Ascending aorta (tissue), 2 donors: ENCODE measurements around the gene MKKS. TPM values are rescaled to one million over a fixed set of nuclear protein-coding genes. Genes with fewer than 3 reads are reported as not detected.

Experiments used
- DNase-seq, 2 donors: peaks; one replicate each; pipeline ENCODE4 v3.0.0-alpha.2; 2019; ENCODE audit warnings: low spot score in 2 of 2
- H3K27ac ChIP-seq, 2 donors: fragments of 200-600 bp; sonication (generic); one replicate each; pipeline ENCODE4 v1.5.1; 2016 to 2017; ENCODE audit warnings: mild to moderate bottlenecking in 1 of 2
- H3K27me3 ChIP-seq: fragments of 200-600 bp; sonication (generic); one replicate; pipeline ENCODE4 v1.5.1; 2017
- H3K36me3 ChIP-seq, 2 donors: fragments of 200-600 bp; sonication (generic); one replicate each; pipeline ENCODE4 v1.5.1; 2016
- H3K4me1 ChIP-seq, 2 donors: fragments of 200-600 bp; sonication (generic); one replicate each; pipeline ENCODE4 v1.5.1; 2016 to 2017; ENCODE audit warnings: mild to moderate bottlenecking in 1 of 2
- H3K4me3 ChIP-seq, 2 donors: fragments of 200-600 bp; sonication (generic); one replicate each; pipeline ENCODE4 v1.5.1; 2016 to 2017; ENCODE audit warnings: mild to moderate bottlenecking in 1 of 2
- H3K9me3 ChIP-seq, 2 donors: fragments of 200-600 bp; sonication (generic); one replicate each; pipeline ENCODE4 v1.5.1; 2016
- CTCF ChIP-seq, 3 experiments: fragments of 200-600 bp in 2 of 3; fragments of 450-650 bp in 1 of 3; sonication (generic) in 2 of 3; IDR thresholded peaks; one replicate each; pipeline ENCODE4 v1.5.1; 2016 to 2019; ENCODE audit warnings: antibody characterized with exemption in 3 of 3, mild to moderate bottlenecking in 1 of 3, moderate library complexity in 1 of 3
- intact Hi-C: fragments of 100-400 bp; cut with DNase I; formaldehyde crosslinking; loops from one replicate; pipeline ENCODE4 v1.15.1; 2023
- total RNA-seq: library from RNA; depleted of rRNA; stranded (reverse); fragments of >200 nt; gene quantifications from one replicate; pipeline ENCODE4 v1.1.0, GENCODE V29; 2016

Gene MKKS
- total RNA-seq, 1 donor from 2014 or later, result 7.3 TPM

GRCh38 chr20:10434467-10434831, 427 bp upstream of the MKKS start:
- H3K27ac ChIP-seq, result peak overlapping the region; percentile 83 to 84
- intact Hi-C loops, result loop anchor here (1.0 to 10.0 kb wide), 5 partner anchors 170 to 840 kb away; partner anchors contain the start of genes JAG1 and SNAP25

GRCh38 chr20:10433014-10433622, 904 bp downstream of the MKKS start:
- Histone ChIP-seq H3K4me3 (peak overlapping the region; percentile 86 to 96), H3K36me3 (no peaks in the 10 kb centered on the region), H3K4me1 (peaks cover 8 to 19% of the 10 kb centered on the region in 2 donors), H3K27me3 (no peaks in the 10 kb centered on the region), H3K27ac (peak overlapping the region; percentile 83 to 84), H3K9me3 (no peaks in the 10 kb centered on the region)
- intact Hi-C loops, result loop anchor here (5.0 to 10.0 kb wide), 2 partner anchors 172 to 816 kb away; no protein-coding TSS in a partner anchor
- DNase-seq, result no peak
- TF ChIP-seq CTCF (IDR thresholded peaks at IDR 0.05), result no peak

More at GRCh38 chr20:10434467-10434831, 427 bp upstream of the MKKS start:
- TF ChIP-seq CTCF (IDR thresholded peaks at IDR 0.05), result no peak
- Histone ChIP-seq H3K27me3 (no peaks in the 10 kb centered on the region), H3K4me3 (peak overlapping the region; percentile 86 to 96), H3K4me1 (peaks cover 8 to 19% of the 10 kb centered on the region in 2 donors), H3K36me3 (no peaks in the 10 kb centered on the region), H3K9me3 (no peaks in the 10 kb centered on the region)
- peak; percentile 82 to 97 for DNase-seq

GRCh38 chr20:10432079-10432478, 1.9 kb downstream of the MKKS start:
- DNase-seq, result no peak
- H3K4me1 ChIP-seq, result peaks cover 8 to 19% of the 10 kb centered on the region in 2 donors
- intact Hi-C loops, result loop anchor here (5.0 to 10.0 kb wide), 2 partner anchors 173 to 815 kb away; no protein-coding TSS in a partner anchor
- TF ChIP-seq CTCF (IDR thresholded peaks at IDR 0.05), result no peak
- H3K36me3 ChIP-seq, result no peaks in the 10 kb centered on the region
- no peak overlapping the region for H3K27ac ChIP-seq
- no peaks in the 10 kb centered on the region for H3K27me3 ChIP-seq
- H3K4me3 ChIP-seq, result no peak overlapping the region
- no peaks in the 10 kb centered on the region for H3K9me3 ChIP-seq

GRCh38 chr20:10430704-10431103, 3.3 kb downstream of the MKKS start:
- intact Hi-C loops, result loop anchor here (5.0 to 10.0 kb wide), 2 partner anchors 174 to 813 kb away; no protein-coding TSS in a partner anchor
- Histone ChIP-seq H3K4me1 (peaks cover 8 to 19% of the 10 kb centered on the region in 2 donors), H3K4me3 (no peak overlapping the region), H3K36me3 (peaks cover 0 to 4% of the 10 kb centered on the region in 2 donors), H3K9me3 (no peaks in the 10 kb centered on the region), H3K27ac (no peak overlapping the region), H3K27me3 (no peaks in the 10 kb centered on the region)
- no peak for DNase-seq
- TF ChIP-seq CTCF (IDR thresholded peaks at IDR 0.05), result no peak

- intact Hi-C loops, result loop anchor here (5.0 to 10.0 kb wide), 4 partner anchors 133 to 813 kb away; no protein-coding TSS in a partner anchor
- Histone ChIP-seq H3K4me3 (no peak overlapping the region), H3K9me3 (no peaks in the 10 kb centered on the region), H3K4me1 (peaks cover 8 to 14% of the 10 kb centered on the region in 2 donors), H3K27me3 (no peaks in the 10 kb centered on the region), H3K27ac (no peak overlapping the region), H3K36me3 (peaks cover 0 to 4% of the 10 kb centered on the region in 2 donors)
- DNase-seq, result no peak
- TF ChIP-seq CTCF (IDR thresholded peaks at IDR 0.05), result no peak
Measured at GRCh38 chr20:10430000-10430466, 4.0 kb downstream of the MKKS start.
